ENCODE measurements around the gene BCORL1. TPM values are rescaled to one million over a fixed set of nuclear protein-coding genes. Genes with fewer than 3 reads are reported as not detected.

The BCORL1 gene
- total RNA-seq, 1 donor from 2014 or later = 22.3 TPM

DNA sequence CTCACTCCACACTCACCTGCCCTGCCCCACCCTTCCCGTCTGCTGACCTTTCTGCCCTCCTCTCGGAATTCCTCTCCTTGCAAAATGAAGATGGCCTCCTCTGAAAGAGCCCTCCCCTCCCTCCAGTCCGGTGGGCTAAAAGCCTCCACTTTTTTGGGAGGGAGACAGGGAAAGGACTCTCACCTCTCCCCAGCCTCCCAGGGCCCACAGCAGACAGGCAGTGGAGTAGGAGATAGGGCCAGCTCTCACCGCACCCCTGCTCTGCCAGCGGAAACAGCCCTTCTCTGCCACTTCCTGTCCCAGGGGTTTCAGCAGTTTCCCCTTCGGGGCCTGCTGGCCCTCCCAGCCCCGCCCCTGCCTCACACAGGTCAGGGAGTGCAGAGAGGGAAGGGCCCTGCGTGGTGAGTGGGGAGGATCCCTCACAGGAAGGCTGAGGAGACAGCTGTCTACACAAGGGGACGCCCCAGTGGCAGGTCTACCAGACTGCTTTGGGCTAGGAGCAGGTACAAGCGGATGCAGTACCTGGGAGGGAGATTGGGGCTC, 109.6 kb downstream of the BCORL1 start:
- Histone ChIP-seq H3K79me2 (ENCODE audit: insufficient read depth, low read length) (peaks cover 18% of the 10 kb centered on the region), H3K9ac (ENCODE audit: low read length) (no peak overlapping the region), H3K4me2 (ENCODE audit: low read length) (no peak overlapping the region), H3K27me3 (ENCODE audit: insufficient read depth, low read length) (no peaks in the 10 kb centered on the region), H4K20me1 (ENCODE audit: insufficient read depth, low read length) (peaks cover 23% of the 10 kb centered on the region), H3K4me3 (ENCODE audit: insufficient read depth, low read depth, low read length) (no peak overlapping the region), H3K36me3 (ENCODE audit: insufficient read depth, low read length) (no peaks in the 10 kb centered on the region), H3K4me1 (ENCODE audit: insufficient read depth, low read length) (no peaks in the 10 kb centered on the region), H3K27ac (ENCODE audit: low read depth, low read length) (no peak overlapping the region), H2AFZ (ENCODE audit: low read depth, low read length) (no peak overlapping the region), H3K9me3 (ENCODE audit: insufficient read depth, low read depth, low read length) (no peaks in the 10 kb centered on the region)
- Mint-ChIP-seq H3K4me1 (ENCODE audit: low read depth, unreplicated experiment) (peaks cover 5% of the 10 kb centered on the region), H3K27ac (ENCODE audit: unreplicated experiment) (no peak overlapping the region), H3K27me3 (ENCODE audit: low read depth, unreplicated experiment) (no peaks in the 10 kb centered on the region), H3K4me3 (ENCODE audit: unreplicated experiment) (no peak overlapping the region), H3K9me3 (ENCODE audit: unreplicated experiment) (no peaks in the 10 kb centered on the region), H3K36me3 (ENCODE audit: low read depth, unreplicated experiment) (peaks cover 2% of the 10 kb centered on the region)
- TF ChIP-seq CTCF (IDR thresholded peaks at IDR 0.05; ENCODE audit: insufficient read depth, low read depth, low read length) (no peak), EZH2 (IDR thresholded peaks at IDR 0.05; ENCODE audit: insufficient read depth, low read length) (no peak)
- no peak for DNase-seq (ENCODE audit: low read depth)
- FAIRE-seq = no peak

GRCh38 chrX:130093271-130093670, 110.8 kb downstream of the BCORL1 start:
- Histone ChIP-seq H3K9me3 (ENCODE audit: insufficient read depth, low read depth, low read length) (no peaks in the 10 kb centered on the region), H3K4me3 (ENCODE audit: insufficient read depth, low read depth, low read length) (no peak overlapping the region), H3K27me3 (ENCODE audit: insufficient read depth, low read length) (no peaks in the 10 kb centered on the region), H3K27ac (ENCODE audit: low read depth, low read length) (no peak overlapping the region), H3K79me2 (ENCODE audit: insufficient read depth, low read length) (peaks cover 20% of the 10 kb centered on the region), H3K9ac (ENCODE audit: low read length) (no peak overlapping the region), H4K20me1 (ENCODE audit: insufficient read depth, low read length) (peaks cover 27% of the 10 kb centered on the region), H3K36me3 (ENCODE audit: insufficient read depth, low read length) (no peaks in the 10 kb centered on the region), H2AFZ (ENCODE audit: low read depth, low read length) (no peak overlapping the region), H3K4me1 (ENCODE audit: insufficient read depth, low read length) (no peaks in the 10 kb centered on the region), H3K4me2 (ENCODE audit: low read length) (no peak overlapping the region)
- FAIRE-seq = no peak
- peaks cover 5% of the 10 kb centered on the region for H3K4me1 Mint-ChIP-seq (ENCODE audit: low read depth, unreplicated experiment)
- H3K27me3 Mint-ChIP-seq (ENCODE audit: low read depth, unreplicated experiment) = no peaks in the 10 kb centered on the region
- no peak overlapping the region for H3K27ac Mint-ChIP-seq (ENCODE audit: unreplicated experiment)
- H3K36me3 Mint-ChIP-seq (ENCODE audit: low read depth, unreplicated experiment) = peaks cover 2% of the 10 kb centered on the region
- no peaks in the 10 kb centered on the region for H3K9me3 Mint-ChIP-seq (ENCODE audit: unreplicated experiment)
- H3K4me3 Mint-ChIP-seq (ENCODE audit: unreplicated experiment) = no peak overlapping the region
- DNase-seq (ENCODE audit: low read depth) = no peak
- no peak for TF ChIP-seq CTCF (IDR thresholded peaks at IDR 0.05; ENCODE audit: insufficient read depth, low read depth, low read length)
- no peak for TF ChIP-seq EZH2 (IDR thresholded peaks at IDR 0.05; ENCODE audit: insufficient read depth, low read length)

DNA sequence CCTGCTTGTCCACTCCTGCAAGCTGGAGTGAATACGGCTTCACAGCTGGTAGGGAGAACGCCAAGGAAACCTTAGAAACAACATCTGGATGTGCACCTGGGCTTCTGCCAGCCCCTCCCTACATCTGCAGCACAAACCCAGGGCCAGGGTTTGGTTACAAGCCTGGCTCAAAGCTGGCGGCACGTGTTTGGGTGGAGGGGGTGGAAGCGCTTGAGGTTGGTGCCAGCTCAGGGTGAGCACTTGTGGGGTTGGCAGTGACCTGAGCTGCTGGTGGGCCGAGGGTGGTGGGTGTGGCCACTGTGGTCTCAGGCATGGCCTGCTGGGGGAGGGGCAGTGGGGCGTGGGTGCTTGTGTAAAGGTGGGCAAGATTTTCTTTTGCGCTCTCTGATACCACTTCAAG, 112.3 kb downstream of the BCORL1 start:
- no peak overlapping the region for H2AFZ ChIP-seq (ENCODE audit: low read depth, low read length)
- no peaks in the 10 kb centered on the region for H3K4me1 ChIP-seq (ENCODE audit: insufficient read depth, low read length)
- peaks cover 2% of the 10 kb centered on the region for H3K36me3 Mint-ChIP-seq (ENCODE audit: low read depth, unreplicated experiment)
- no peak overlapping the region for H3K9ac ChIP-seq (ENCODE audit: low read length)
- TF ChIP-seq EZH2 (IDR thresholded peaks at IDR 0.05; ENCODE audit: insufficient read depth, low read length) = no peak
- no peak for TF ChIP-seq CTCF (IDR thresholded peaks at IDR 0.05; ENCODE audit: insufficient read depth, low read depth, low read length)
- H3K9me3 Mint-ChIP-seq (ENCODE audit: unreplicated experiment) = no peaks in the 10 kb centered on the region
- peaks cover 29% of the 10 kb centered on the region for H4K20me1 ChIP-seq (ENCODE audit: insufficient read depth, low read length)
- H3K4me1 Mint-ChIP-seq (ENCODE audit: low read depth, unreplicated experiment) = peaks cover 5% of the 10 kb centered on the region
- FAIRE-seq (no peak), DNase-seq (ENCODE audit: low read depth) (no peak)
- H3K27ac ChIP-seq (ENCODE audit: low read depth, low read length) = no peak overlapping the region
- no peak overlapping the region for H3K4me2 ChIP-seq (ENCODE audit: low read length)
- H3K27ac Mint-ChIP-seq (ENCODE audit: unreplicated experiment) = no peak overlapping the region
- H3K79me2 ChIP-seq (ENCODE audit: insufficient read depth, low read length) = peaks cover 24% of the 10 kb centered on the region
- H3K4me3 Mint-ChIP-seq (ENCODE audit: unreplicated experiment) = no peak overlapping the region
- H3K9me3 ChIP-seq (ENCODE audit: insufficient read depth, low read depth, low read length) = no peaks in the 10 kb centered on the region
- H3K4me3 ChIP-seq (ENCODE audit: insufficient read depth, low read depth, low read length) = no peak overlapping the region
- H3K36me3 ChIP-seq (ENCODE audit: insufficient read depth, low read length) = no peaks in the 10 kb centered on the region
- H3K27me3 Mint-ChIP-seq (ENCODE audit: low read depth, unreplicated experiment) = no peaks in the 10 kb centered on the region
- H3K27me3 ChIP-seq (ENCODE audit: insufficient read depth, low read length) = no peaks in the 10 kb centered on the region

Data from astrocyte (in vitro differentiated cells and primary cell).